Measurements from ENCODE around the gene VAX1. TPM values are rescaled to one million over a fixed set of nuclear protein-coding genes. Genes with fewer than 3 reads are reported as not detected.

VAX1 gene
- total and polyA plus RNA-seq, 2 donors (not counting 1 experiment from before 2014, with no cell fraction given) = not detected

DNA sequence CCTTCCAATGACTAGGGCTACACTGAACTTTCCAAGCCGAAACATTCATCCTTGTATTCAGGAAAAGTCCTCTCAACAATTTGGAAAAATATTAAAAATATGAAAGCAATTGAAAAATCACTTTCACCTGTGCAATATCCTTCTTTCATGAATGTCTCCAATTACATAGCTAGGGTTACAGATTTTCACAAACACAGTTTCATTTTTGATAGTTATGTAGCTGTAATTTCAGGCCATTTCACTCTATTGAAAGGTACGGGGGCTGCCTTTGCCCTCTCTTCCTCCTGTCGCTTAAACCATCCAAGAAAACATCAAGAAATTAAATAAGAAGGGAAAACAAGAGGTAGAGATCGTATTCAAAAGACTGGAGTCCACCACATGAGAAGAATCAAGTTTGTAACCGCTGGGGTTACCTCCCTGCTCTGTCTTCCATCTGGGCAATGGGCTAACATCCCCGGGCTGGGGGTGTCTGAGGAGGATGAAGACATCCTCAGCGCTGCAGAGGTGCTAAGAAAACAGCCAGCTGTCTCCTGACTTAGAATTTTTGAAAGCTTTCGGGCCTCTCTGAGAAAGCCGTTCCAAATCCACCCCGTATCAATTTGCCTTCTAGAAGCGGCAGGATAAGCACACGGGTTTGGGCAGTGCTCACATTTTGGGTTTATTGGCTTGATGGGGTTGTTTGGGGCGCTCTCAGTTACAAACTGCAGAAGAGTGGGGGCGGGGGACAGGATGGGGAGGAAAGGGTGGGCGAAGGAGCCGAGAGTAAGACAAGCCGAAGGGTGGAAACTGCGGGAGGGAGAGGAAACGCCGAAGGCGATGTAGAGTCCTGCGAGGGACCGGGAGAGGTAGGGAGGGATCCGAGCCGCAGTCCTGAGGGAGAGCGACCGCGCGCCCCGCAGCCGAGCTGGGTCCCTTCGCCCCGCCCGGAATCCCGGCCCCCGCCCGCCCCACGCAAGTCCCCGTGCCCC lies 24.3 kb upstream of the VAX1 start:
- H3K4me2 ChIP-seq (ENCODE audit: extremely low read depth, insufficient read depth, low read length) = no peak overlapping the region
- peak; percentile 86 for TF ChIP-seq EZH2 (IDR thresholded peaks at IDR 0.05; ENCODE audit: low read length, missing control alignments)
- TF ChIP-seq, protein P1, sequence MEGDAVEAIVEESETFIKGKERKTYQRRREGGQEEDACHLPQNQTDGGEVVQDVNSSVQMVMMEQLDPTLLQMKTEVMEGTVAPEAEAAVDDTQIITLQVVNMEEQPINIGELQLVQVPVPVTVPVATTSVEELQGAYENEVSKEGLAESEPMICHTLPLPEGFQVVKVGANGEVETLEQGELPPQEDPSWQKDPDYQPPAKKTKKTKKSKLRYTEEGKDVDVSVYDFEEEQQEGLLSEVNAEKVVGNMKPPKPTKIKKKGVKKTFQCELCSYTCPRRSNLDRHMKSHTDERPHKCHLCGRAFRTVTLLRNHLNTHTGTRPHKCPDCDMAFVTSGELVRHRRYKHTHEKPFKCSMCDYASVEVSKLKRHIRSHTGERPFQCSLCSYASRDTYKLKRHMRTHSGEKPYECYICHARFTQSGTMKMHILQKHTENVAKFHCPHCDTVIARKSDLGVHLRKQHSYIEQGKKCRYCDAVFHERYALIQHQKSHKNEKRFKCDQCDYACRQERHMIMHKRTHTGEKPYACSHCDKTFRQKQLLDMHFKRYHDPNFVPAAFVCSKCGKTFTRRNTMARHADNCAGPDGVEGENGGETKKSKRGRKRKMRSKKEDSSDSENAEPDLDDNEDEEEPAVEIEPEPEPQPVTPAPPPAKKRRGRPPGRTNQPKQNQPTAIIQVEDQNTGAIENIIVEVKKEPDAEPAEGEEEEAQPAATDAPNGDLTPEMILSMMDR (conservative IDR thresholded peaks at IDR 0.05 in 1 of 2, IDR thresholded peaks at IDR 0.05 in 1 of 2; ENCODE audit: low read depth in 1 of 2, low read length in 2 of 2) = no peak
- H4K20me1 ChIP-seq (ENCODE audit: control insufficient read depth, extremely low read depth, insufficient read depth, low read length) = no peaks in the 10 kb centered on the region
- no peak overlapping the region for H3K9ac ChIP-seq (ENCODE audit: insufficient read depth, low read length)
- H3K36me3 ChIP-seq (ENCODE audit: control insufficient read depth, insufficient read depth, low read length) = no peaks in the 10 kb centered on the region
- H3K4me3 ChIP-seq (replicated peaks in 1 of 4; ENCODE audit: control extremely low read depth in 1 of 4, insufficient read depth in 1 of 4, low read depth in 3 of 4, low read length in 4 of 4) = no peak overlapping the region
- H3K27ac ChIP-seq (ENCODE audit: insufficient read depth, low read length) = no peak overlapping the region
- no peaks in the 10 kb centered on the region for H3K4me1 ChIP-seq (ENCODE audit: control insufficient read depth, extremely low read depth, insufficient read depth, low read length)
- H3K9me3 ChIP-seq (ENCODE audit: control insufficient read depth, insufficient read depth, low read depth, low read length) = no peaks in the 10 kb centered on the region
- no peak for DNase-seq (ENCODE audit: low read depth in 2 of 2)
- no peaks in the 10 kb centered on the region for H3K79me2 ChIP-seq (ENCODE audit: control insufficient read depth, insufficient read depth, low read length)
- H2AFZ ChIP-seq (ENCODE audit: low read length) = no peak overlapping the region
- H3K27me3 ChIP-seq (ENCODE audit: control insufficient read depth, insufficient read depth, low read length) = peaks cover 50% of the 10 kb centered on the region

DNA sequence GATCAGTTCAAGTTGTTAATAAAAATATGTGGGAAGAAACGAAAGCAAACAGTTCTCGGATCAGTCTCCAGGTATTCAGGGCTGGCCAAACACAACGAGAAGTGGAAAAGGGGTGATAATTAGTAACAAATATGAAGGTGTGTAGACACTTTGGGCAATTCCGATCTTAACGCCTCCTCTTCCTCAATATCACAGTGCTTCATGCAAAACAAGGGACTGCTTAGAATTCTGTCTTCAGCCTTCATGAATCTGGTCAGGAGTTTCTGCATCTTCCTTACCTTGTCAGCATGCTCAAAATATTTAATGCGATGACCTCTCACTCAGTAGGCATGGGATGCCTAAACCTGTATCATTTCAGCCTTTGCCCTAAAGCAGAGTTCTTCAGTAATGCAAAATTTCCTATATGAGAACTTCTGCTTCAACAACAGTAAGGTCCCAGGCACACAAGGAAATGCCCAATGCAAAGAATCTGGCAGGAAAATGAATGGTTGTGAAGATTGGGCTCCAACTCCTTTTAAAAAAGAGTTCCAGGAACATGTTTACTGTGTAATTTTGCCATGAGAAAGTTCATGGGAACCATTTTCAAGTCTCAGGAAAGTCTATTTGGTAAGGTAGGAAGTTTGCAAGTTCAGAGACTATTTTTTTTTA lies 23.4 kb upstream of the VAX1 start:
- TF ChIP-seq, protein P1 (conservative IDR thresholded peaks at IDR 0.05 in 1 of 2, IDR thresholded peaks at IDR 0.05 in 1 of 2; ENCODE audit: low read depth in 1 of 2, low read length in 2 of 2) = no peak
- TF ChIP-seq EZH2 (IDR thresholded peaks at IDR 0.05; ENCODE audit: low read length, missing control alignments) = no peak
- Histone ChIP-seq H3K4me3 (replicated peaks in 1 of 4; ENCODE audit: control extremely low read depth in 1 of 4, insufficient read depth in 1 of 4, low read depth in 3 of 4, low read length in 4 of 4) (no peak overlapping the region), H3K27me3 (ENCODE audit: control insufficient read depth, insufficient read depth, low read length) (peaks cover 43% of the 10 kb centered on the region), H3K4me2 (ENCODE audit: extremely low read depth, insufficient read depth, low read length) (no peak overlapping the region), H4K20me1 (ENCODE audit: control insufficient read depth, extremely low read depth, insufficient read depth, low read length) (no peaks in the 10 kb centered on the region), H3K4me1 (ENCODE audit: control insufficient read depth, extremely low read depth, insufficient read depth, low read length) (no peaks in the 10 kb centered on the region), H3K27ac (ENCODE audit: insufficient read depth, low read length) (no peak overlapping the region), H2AFZ (ENCODE audit: low read length) (no peak overlapping the region), H3K9ac (ENCODE audit: insufficient read depth, low read length) (no peak overlapping the region), H3K9me3 (ENCODE audit: control insufficient read depth, insufficient read depth, low read depth, low read length) (no peaks in the 10 kb centered on the region), H3K36me3 (ENCODE audit: control insufficient read depth, insufficient read depth, low read length) (no peaks in the 10 kb centered on the region), H3K79me2 (ENCODE audit: control insufficient read depth, insufficient read depth, low read length) (no peaks in the 10 kb centered on the region)
- DNase-seq (ENCODE audit: low read depth in 2 of 2) = no peak

GRCh38 chr10:117160567-117160966 lies 22.5 kb upstream of the VAX1 start:
- no peaks in the 10 kb centered on the region for H3K9me3 ChIP-seq (ENCODE audit: control insufficient read depth, insufficient read depth, low read depth, low read length)
- TF ChIP-seq, protein P1 (conservative IDR thresholded peaks at IDR 0.05 in 1 of 2, IDR thresholded peaks at IDR 0.05 in 1 of 2; ENCODE audit: low read depth in 1 of 2, low read length in 2 of 2) = no peak
- TF ChIP-seq EZH2 (IDR thresholded peaks at IDR 0.05; ENCODE audit: low read length, missing control alignments) = no peak
- no peak overlapping the region for H3K4me3 ChIP-seq (replicated peaks in 1 of 4; ENCODE audit: control extremely low read depth in 1 of 4, insufficient read depth in 1 of 4, low read depth in 3 of 4, low read length in 4 of 4)
- H3K79me2 ChIP-seq (ENCODE audit: control insufficient read depth, insufficient read depth, low read length) = no peaks in the 10 kb centered on the region
- no peaks in the 10 kb centered on the region for H3K36me3 ChIP-seq (ENCODE audit: control insufficient read depth, insufficient read depth, low read length)
- H3K27me3 ChIP-seq (ENCODE audit: control insufficient read depth, insufficient read depth, low read length) = peaks cover 34% of the 10 kb centered on the region
- no peaks in the 10 kb centered on the region for H4K20me1 ChIP-seq (ENCODE audit: control insufficient read depth, extremely low read depth, insufficient read depth, low read length)
- H3K4me1 ChIP-seq (ENCODE audit: control insufficient read depth, extremely low read depth, insufficient read depth, low read length) = no peaks in the 10 kb centered on the region
- DNase-seq (ENCODE audit: low read depth in 2 of 2) = no peak
- H3K9ac ChIP-seq (ENCODE audit: insufficient read depth, low read length) = no peak overlapping the region
- H3K27ac ChIP-seq (ENCODE audit: insufficient read depth, low read length) = no peak overlapping the region
- H2AFZ ChIP-seq (ENCODE audit: low read length) = no peak overlapping the region
- H3K4me2 ChIP-seq (ENCODE audit: extremely low read depth, insufficient read depth, low read length) = no peak overlapping the region

All from fibroblast of lung (primary cell).